GM23248 (cell line): ENCODE measurements around the gene ADAT3. TPM values are rescaled to one million over a fixed set of nuclear protein-coding genes. Genes with fewer than 3 reads are reported as not detected.
A peak's percentile ranks its signal among the peaks of the same experiment; 100 is the strongest.

Experiments
- DNase-seq: peaks from one replicate; pipeline ENCODE4 v3.0.0-alpha.2; 2015
- H2AFZ ChIP-seq: fragments of 200-600 bp; sonication (generic); 2 replicates; pipeline ENCODE4 v1.6.1; 2016; ENCODE audit warnings: antibody characterized with exemption
- H3F3A ChIP-seq: fragments of 200-600 bp; sonication (generic); 2 replicates; pipeline ENCODE4 v1.6.1; 2016; ENCODE audit warnings: mild to moderate bottlenecking, antibody characterized with exemption, mixed run types; ENCODE audit not compliant: insufficient read depth
- H3K27ac ChIP-seq: fragments of 200-600 bp; sonication (generic); 2 replicates; pipeline ENCODE4 v1.5.1; 2016; ENCODE audit warnings: mild to moderate bottlenecking
- H3K27me3 ChIP-seq: fragments of 200-600 bp; sonication (generic); replicated peaks from 2 replicates; pipeline ENCODE4 v1.6.1; 2016; ENCODE audit warnings: mild to moderate bottlenecking; ENCODE audit not compliant: insufficient read depth
- H3K36me3 ChIP-seq: fragments of 200-600 bp; sonication (generic); 2 replicates; pipeline ENCODE4 v1.6.1; 2016; ENCODE audit warnings: low read depth, mild to moderate bottlenecking
- H3K4me1 ChIP-seq: fragments of 200-600 bp; sonication (generic); 2 replicates; pipeline ENCODE4 v1.6.1; 2016; ENCODE audit warnings: mild to moderate bottlenecking; ENCODE audit not compliant: insufficient read depth
- H3K4me2 ChIP-seq: fragments of 200-600 bp; sonication (generic); one replicate; pipeline ENCODE4 v1.6.1; 2016; ENCODE audit warnings: mild to moderate bottlenecking; ENCODE audit not compliant: unreplicated experiment
- H3K4me3 ChIP-seq: fragments of 200-600 bp; sonication (generic); 2 replicates; pipeline ENCODE4 v1.5.1; 2016; ENCODE audit warnings: mild to moderate bottlenecking
- H3K79me2 ChIP-seq: fragments of 200-600 bp; sonication (generic); 2 replicates; pipeline ENCODE4 v1.6.1; 2016; ENCODE audit warnings: mild to moderate bottlenecking; ENCODE audit not compliant: insufficient read depth
- H3K9ac ChIP-seq: fragments of 200-600 bp; sonication (generic); 2 replicates; pipeline ENCODE4 v1.6.1; 2016; ENCODE audit warnings: mild to moderate bottlenecking
- H3K9me2 ChIP-seq: fragments of 200-600 bp; sonication (generic); 2 replicates; pipeline ENCODE4 v1.6.1; 2016; ENCODE audit warnings: mixed run types, mild to moderate bottlenecking, moderate library complexity; ENCODE audit not compliant: insufficient read depth
- H3K9me3 ChIP-seq: fragments of 200-600 bp; sonication (generic); one replicate; pipeline ENCODE4 v1.6.1; 2017; ENCODE audit warnings: low read depth
- H4K20me1 ChIP-seq: fragments of 200-600 bp; sonication (generic); 2 replicates; pipeline ENCODE4 v1.6.0; 2016; ENCODE audit not compliant: insufficient read depth
- EZH2 ChIP-seq: fragments of 200-600 bp; sonication (generic); IDR thresholded peaks from 2 replicates; pipeline ENCODE4 v1.6.1; 2018; ENCODE audit warnings: antibody characterized with exemption, mild to moderate bottlenecking; ENCODE audit not compliant: insufficient read depth, poor library complexity, severe bottlenecking
- EZH2phosphoT487 ChIP-seq: fragments of 200-600 bp; sonication (generic); IDR thresholded peaks from 2 replicates; pipeline ENCODE4 v1.6.1; 2018; ENCODE audit warnings: antibody characterized with exemption, moderate library complexity, mild to moderate bottlenecking, low read depth; ENCODE audit not compliant: insufficient read depth
- WGBS, 2 experiments: methylation state at CpG; one replicate each; pipeline ENCODE4 v1.1.6; 2015 to 2017; ENCODE audit warnings: low lambda C conversion rate in 2 of 2, low coverage in 1 of 2; ENCODE audit errors: missing lambda C conversion rate in 2 of 2; 5-methylcytosine and 5-hydroxymethylcytosine counted together
- in situ Hi-C: fragments of 300-500 bp; cut with MboI; formaldehyde crosslinking; loops from 2 replicates; pipeline ENCODE4 v1.15.0; 2020
- polyA plus RNA-seq: library from polyadenylated mRNA; unstranded; fragments of >200 nt; fragmentation: Nextera tagmentation; extraction: Ambion mirVana; gene quantifications from 2 replicates; pipeline ENCODE4 v1.2.1, GENCODE V29; 2016
- total RNA-seq: library from RNA; depleted of rRNA; stranded (reverse); fragments of >200 nt; shearing (Covaris generic); gene quantifications from 2 replicates; pipeline ENCODE4 v1.2.3, GENCODE V29; 2014

The ADAT3 gene
- total and polyA plus RNA-seq, 2 experiments from 2014 or later: 0.22 to 3.2 TPM

DNA sequence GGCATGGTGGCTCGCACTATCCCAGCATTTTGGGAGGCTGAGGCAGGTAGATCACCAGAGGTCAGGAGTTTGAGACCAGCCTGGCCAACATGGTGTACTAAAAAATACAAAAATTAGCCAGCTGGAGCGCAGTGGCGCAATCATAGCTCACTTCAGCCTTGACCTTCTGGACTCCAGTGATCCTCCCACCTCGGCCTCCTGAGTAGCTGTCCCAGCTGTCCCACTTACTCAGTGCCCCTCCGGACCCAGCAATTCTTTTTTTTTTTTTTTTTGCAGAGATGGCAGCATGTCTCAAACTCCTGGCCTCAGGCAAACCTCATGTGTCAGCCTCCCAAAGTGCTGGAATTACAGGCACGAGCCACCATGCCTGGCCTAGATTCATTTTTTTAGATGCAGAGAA is 2.3 kb upstream of the ADAT3 start:
- no peak for TF ChIP-seq EZH2phosphoT487
- TF ChIP-seq EZH2: no peak
- 54 to 55% methylated on average over 6 of the region's 6 CpGs for WGBS, 2 experiments
- H3K4me1 ChIP-seq: no peaks in the 10 kb centered on the region
- H2AFZ ChIP-seq: peak overlapping the region; percentile 48; the same call in 1 of the 2 replicates
- H3K27ac ChIP-seq: no peak overlapping the region
- no peak overlapping the region for H3K4me3 ChIP-seq
- in situ Hi-C loops: no loop called here
- DNase-seq: peak; percentile 6
- no peaks in the 10 kb centered on the region for H3K27me3 ChIP-seq
- no peaks in the 10 kb centered on the region for H3K36me3 ChIP-seq
- H3K9ac ChIP-seq: peak overlapping the region; percentile 25; the same call in 1 of the 2 replicates
- H4K20me1 ChIP-seq: no peaks in the 10 kb centered on the region
- no peaks in the 10 kb centered on the region for H3K9me3 ChIP-seq
- H3K4me2 ChIP-seq: no peak overlapping the region
- 0 out of 2 replicates have a peak, but pooled peaks cover 10% of the 10 kb centered on the region for H3F3A ChIP-seq
- H3K79me2 ChIP-seq: peaks cover 24% of the 10 kb centered on the region
- no peaks in the 10 kb centered on the region for H3K9me2 ChIP-seq

DNA sequence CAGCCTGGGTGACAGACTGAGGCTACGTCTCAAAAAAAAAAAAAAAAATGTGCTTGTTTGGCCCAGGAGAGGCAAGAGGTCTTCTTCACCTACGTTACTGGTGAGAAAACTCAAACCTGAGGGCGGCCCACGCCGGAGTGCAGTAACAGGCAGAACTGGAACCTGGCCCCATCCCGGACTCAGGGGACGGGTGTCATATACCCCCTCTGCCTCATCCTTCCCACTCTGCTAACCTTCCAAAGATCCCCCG is 414 bp upstream of the ADAT3 start:
- WGBS, 2 experiments: 37 to 42% methylated on average over 8 of the region's 8 CpGs
- Histone ChIP-seq H2AFZ (peak overlapping the region; percentile 64), H3K27ac (no peak overlapping the region), H3K4me2 (no peak overlapping the region), H3K27me3 (no peaks in the 10 kb centered on the region), H3K36me3 (no peaks in the 10 kb centered on the region), H3K9me3 (no peaks in the 10 kb centered on the region), H3K9me2 (no peaks in the 10 kb centered on the region), H3K79me2 (peaks cover 43% of the 10 kb centered on the region), H3K4me3 (peak overlapping the region; percentile 47), H3F3A (0 out of 2 replicates have a peak, but pooled peaks cover 10% of the 10 kb centered on the region), H4K20me1 (no peaks in the 10 kb centered on the region), H3K9ac (0 out of 2 replicates have a peak overlapping the region, but pooled peaks have one; percentile 38), H3K4me1 (peaks cover 1% of the 10 kb centered on the region; the same call in 1 of the 2 replicates)
- DNase-seq: no peak
- in situ Hi-C loops: no loop called here
- no peak for TF ChIP-seq EZH2
- no peak for TF ChIP-seq EZH2phosphoT487

DNA sequence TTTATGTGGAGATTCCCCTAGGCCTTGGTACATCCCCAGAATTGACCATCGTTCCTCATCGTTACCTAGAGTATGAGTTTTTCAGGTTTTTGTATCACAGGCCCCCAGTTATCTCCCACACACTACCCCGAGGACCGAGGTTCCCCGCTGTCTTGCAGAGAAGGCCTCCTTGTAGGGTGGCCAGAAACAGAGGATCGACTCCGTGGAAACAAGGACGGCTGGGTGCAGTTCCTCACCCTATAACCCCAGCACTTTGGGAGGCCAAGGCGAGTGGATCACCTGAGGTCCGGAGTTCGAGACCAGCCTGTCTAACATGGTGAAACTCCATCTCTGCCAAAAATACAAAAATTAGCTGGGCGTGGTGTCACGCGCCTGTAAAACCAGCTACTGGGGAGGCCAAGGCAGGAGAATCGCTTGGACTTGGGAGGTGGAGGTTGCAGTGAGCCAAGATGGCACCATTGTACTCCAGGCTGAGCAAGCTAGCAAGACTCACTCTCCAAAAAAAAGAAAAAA is 720 bp downstream of the ADAT3 start:
- H3K79me2 ChIP-seq: peaks cover 54% of the 10 kb centered on the region
- H3K4me3 ChIP-seq: peak overlapping the region; percentile 86
- peaks cover 6% of the 10 kb centered on the region; the same call in 1 of the 2 replicates for H3K4me1 ChIP-seq
- H3F3A ChIP-seq: 0 out of 2 replicates have a peak, but pooled peaks cover 10% of the 10 kb centered on the region
- H3K9me2 ChIP-seq: no peaks in the 10 kb centered on the region
- H3K27ac ChIP-seq: peak overlapping the region; percentile 63
- H3K36me3 ChIP-seq: no peaks in the 10 kb centered on the region
- H3K27me3 ChIP-seq: no peaks in the 10 kb centered on the region
- TF ChIP-seq EZH2phosphoT487 (no peak), EZH2 (no peak)
- in situ Hi-C loops: no loop called here
- DNase-seq: no peak
- peak overlapping the region; percentile 75 for H2AFZ ChIP-seq
- H3K4me2 ChIP-seq: peak overlapping the region; percentile 89
- H3K9ac ChIP-seq: peak overlapping the region; percentile 85
- no peaks in the 10 kb centered on the region for H4K20me1 ChIP-seq
- H3K9me3 ChIP-seq: no peaks in the 10 kb centered on the region
- 80% methylated on average over 15 of the region's 15 CpGs for WGBS, 2 experiments

- no peak for DNase-seq
- Histone ChIP-seq H3K9me2 (no peaks in the 10 kb centered on the region), H3K9me3 (no peaks in the 10 kb centered on the region), H3K27me3 (no peaks in the 10 kb centered on the region), H3K36me3 (no peaks in the 10 kb centered on the region), H3K27ac (no peak overlapping the region), H3F3A (0 out of 2 replicates have a peak, but pooled peaks cover 10% of the 10 kb centered on the region), H3K79me2 (peaks cover 64% of the 10 kb centered on the region), H3K4me1 (peaks cover 6% of the 10 kb centered on the region; the same call in 1 of the 2 replicates), H2AFZ (no peak overlapping the region), H3K9ac (no peak overlapping the region), H4K20me1 (no peaks in the 10 kb centered on the region), H3K4me3 (no peak overlapping the region), H3K4me2 (no peak overlapping the region)
- in situ Hi-C loops: no loop called here
- 93 to 96% methylated on average over 10 of the region's 10 CpGs for WGBS, 2 experiments
- TF ChIP-seq EZH2 (no peak), EZH2phosphoT487 (no peak)
Observed at GRCh38 chr19:1906985-1907562, 1.9 kb downstream of the ADAT3 start.
